HG02588 (cell line): ENCODE measurements around the gene LATS2.

Experiments
- ATAC-seq: cut with Tn5 transposase; IDR thresholded peaks from one replicate; pipeline ENCODE4 v1.9.1; 2021; ENCODE audit warnings: mild to moderate bottlenecking, moderate library complexity; ENCODE audit not compliant: unreplicated experiment

Gene LATS2

DNA sequence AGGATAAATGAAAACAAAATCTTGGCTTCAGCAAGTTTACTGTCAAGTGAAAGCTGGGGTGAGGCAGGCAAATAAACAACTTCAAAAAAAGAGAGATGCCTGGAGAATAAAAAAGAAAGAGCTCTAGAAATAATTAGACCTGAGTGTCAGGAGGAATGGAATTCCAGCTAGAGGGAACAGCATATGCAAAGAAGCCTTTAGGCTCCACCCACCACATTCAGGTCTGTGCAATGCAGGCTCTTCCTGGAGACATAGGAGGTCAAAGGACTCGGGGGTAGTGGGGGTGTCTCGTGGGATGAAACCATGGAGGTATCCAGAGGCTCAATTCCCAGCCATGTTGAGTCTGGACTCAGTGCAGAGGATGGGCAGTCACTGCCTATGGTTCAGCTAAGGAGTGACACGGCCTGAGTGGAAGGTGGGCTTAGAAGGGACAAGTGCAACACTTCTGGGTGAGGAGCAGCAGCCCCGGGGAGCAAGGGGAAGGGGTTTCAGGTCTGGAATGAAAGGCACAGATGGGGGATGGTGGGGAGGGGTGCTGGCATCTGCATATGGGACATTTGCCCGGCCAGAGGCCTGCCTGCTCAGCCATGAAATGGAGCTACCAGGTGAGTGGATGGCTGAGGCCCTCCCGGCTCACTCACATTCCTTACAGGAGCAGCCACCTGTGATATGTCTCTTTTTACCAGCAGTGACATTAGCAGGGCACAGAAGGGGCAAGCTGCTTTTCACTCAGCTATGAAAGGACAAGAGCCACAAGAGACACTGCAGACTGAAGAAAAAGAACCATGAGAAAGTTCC is 12.3 kb downstream of the LATS2 start:
- no peak for ATAC-seq

DNA sequence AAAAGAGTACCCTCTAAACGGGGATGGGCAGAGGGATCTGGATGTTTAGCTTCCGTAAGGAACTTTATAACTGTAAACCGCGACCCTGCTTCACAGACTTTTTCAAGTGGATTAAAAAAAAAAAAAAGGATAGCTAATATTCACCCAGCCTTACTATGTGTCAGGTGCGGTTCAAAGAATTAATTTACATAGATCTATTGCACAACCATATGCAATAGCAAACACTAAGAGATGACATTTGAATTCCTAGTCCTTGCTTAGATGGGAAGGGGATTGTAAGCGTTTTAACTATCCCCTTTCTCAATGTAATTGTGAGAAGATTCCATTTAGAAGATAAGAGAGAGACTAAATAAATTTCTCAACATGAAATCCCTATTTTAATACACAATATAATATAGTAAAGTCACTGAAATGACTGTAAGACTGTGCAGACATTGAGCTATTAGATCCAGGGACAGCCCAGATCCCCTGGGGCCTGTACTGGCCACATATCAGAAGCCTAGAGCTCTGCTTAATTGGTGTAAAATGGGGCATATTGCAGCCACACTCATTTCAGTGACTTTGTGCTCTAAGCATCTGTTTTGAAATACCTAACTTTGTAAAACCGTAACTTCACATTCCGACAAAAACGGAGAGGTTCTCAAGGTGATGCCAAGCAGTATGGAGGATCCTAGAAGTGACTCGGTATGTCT is 13.6 kb downstream of the LATS2 start:
- ATAC-seq, result no peak

- no peak for ATAC-seq
Observed at GRCh38 chr13:21047087-21047486, 14.3 kb downstream of the LATS2 start.

GRCh38 chr13:21046203-21046602 is 15.2 kb downstream of the LATS2 start:
- no peak for ATAC-seq

DNA sequence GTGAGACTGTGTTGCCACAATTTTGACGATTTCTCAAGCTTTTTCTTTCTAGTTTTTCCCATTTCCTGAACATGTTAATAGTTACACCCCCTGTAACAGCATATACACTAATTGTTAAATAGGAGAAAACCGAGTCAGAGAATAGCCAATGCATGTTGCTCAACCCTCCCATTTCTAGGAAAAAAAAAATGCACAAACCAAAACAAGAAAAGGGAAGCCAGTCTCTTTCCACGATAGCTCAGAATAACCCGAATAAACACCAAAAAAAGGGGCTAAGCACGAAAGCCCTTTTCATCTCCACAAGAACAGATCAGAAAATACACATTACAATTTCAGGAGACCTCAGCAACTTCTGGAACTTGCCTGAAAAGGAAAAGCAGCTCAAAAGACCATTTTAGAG is 16.3 kb downstream of the LATS2 start:
- ATAC-seq, result no peak

DNA sequence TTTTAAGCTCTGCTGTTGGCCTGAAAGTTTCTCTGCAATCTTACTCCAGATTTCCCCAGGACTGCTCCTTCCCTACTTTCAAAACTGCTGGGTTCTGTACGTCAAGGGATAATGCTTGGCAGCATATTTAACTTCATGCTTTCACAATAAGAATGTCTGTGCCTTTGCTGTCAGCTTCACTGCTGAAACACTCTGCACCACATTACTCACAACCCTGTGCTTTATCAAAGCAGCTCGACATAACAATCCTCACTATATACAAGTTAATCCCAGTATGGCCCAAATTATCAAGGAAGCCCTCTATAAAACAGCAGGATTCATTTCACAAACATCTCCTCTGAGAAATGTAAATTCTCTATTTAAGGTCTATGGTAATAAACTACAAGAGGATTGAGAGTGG is 17.5 kb downstream of the LATS2 start:
- no peak for ATAC-seq

DNA sequence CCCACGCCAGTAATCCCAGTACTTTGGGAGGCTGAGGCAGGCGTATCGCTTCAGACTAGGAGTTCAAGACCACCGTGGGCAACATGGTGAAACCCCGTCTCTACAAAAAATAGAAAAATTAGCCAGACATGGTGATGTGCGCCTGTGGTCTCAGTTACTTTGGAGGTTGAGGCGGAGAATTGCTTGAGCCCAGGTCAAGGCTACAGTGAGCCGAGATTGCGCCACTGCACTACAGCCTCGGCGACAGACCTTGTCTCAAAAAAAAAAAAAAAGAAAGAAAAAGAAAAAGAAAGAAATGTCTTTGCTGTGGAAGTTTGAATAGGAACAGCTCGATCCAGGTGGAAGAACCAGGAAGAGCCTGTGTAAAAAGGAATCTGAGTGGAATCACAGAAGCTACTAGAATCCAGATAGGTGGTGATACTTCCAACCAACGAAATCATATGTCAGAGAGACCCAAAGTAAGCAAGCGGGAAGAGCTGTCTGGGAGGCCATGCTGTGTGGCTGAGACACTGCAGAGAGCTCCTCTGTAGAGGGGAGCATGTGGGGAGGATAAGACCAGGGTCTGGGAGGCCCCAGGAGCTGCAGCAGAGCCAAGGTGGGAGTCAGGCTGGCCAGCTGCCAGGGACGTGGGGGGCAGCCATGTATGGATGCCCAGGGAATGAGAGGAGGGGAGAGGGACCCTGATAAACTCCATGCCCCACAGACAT is 21.1 kb downstream of the LATS2 start:
- ATAC-seq, result no peak

- no peak for ATAC-seq
Observed at GRCh38 chr13:21039097-21039800, 22.1 kb downstream of the LATS2 start.

DNA sequence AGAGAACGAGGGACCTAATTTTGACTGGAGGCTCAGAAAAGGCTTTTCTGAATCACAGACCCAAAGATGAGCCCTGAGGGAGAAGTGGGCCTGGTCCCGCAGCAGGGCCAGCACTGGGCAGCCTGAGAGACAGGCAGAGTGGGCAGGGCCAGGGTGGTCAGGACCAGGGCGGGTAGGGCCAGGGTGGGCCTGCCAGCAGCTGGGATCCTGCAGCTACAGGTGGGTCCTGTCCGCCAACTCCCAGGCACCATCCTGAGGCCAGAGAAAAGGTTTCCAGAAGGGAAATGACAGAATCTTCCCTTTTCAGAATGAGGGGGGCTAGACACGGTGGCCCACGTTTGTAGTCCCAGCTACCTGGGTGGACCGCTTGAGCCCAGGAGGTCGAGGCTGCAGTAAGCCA is 23.7 kb downstream of the LATS2 start:
- no peak for ATAC-seq

DNA sequence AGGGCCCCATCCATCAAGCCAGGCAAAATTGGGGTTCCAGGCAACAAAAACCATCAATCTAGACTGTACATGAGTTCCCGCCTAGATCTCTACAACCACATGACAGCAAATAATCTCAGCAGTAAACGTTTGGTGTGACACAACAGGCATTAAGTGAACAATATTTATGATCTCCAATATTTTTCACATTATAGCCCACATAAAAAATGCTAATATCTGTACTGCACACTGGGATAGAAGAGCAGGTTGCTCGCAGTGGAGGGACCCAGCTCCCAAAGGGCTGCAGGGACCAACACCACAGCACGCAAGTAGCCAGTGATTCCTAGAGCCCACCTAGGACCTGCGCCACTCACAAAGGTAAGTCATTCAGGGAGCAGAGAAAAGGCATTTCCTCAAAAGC is 25.9 kb downstream of the LATS2 start:
- no peak for ATAC-seq

- ATAC-seq, result no peak
Observed at GRCh38 chr13:21034603-21035191, 26.7 kb downstream of the LATS2 start.

GRCh38 chr13:21033856-21034602 is 27.4 kb downstream of the LATS2 start:
- no peak for ATAC-seq

- no peak for ATAC-seq
Observed at GRCh38 chr13:21033212-21033840, 28.1 kb downstream of the LATS2 start.

DNA sequence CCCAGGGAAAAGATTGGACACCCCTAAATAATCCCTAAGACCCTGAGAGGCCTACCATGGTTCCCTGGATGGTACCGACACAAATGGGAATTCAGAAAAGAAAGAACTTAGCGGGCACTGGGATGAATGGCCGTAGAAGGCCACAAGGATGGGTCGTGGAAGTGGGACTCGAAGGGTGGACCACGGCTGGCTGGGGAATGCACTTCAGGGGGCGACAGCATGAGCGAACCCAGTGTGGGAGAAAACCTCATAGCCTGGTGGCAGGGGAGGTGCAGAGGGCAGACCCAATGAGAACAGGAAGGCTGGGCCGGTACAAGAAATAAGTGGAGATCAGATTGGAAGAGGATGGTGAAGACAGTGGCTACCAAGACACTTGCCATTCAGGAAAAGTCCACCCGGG is 28.7 kb downstream of the LATS2 start:
- ATAC-seq, result no peak

- ATAC-seq, result no peak
Observed at GRCh38 chr13:21031594-21032275, 29.7 kb downstream of the LATS2 start.

DNA sequence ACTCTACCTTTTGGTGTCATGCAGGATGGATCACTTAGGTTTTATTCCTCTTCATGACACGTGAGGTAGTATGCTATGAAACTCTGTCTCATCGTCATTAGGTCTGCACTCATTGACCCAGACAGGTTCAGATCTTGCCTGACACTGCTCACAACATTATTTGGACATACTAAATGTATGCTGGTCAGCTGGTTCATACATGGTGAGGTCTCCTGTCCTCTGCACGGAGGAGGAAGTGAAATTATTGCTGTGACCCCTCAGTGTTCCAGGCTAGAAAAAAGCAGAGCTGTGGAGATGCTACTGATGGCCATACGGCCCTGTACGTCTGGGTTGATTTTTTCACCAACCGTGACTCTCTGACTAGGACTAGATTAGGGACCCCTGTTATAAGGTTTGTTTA is 35.8 kb downstream of the LATS2 start:
- no peak for ATAC-seq

DNA sequence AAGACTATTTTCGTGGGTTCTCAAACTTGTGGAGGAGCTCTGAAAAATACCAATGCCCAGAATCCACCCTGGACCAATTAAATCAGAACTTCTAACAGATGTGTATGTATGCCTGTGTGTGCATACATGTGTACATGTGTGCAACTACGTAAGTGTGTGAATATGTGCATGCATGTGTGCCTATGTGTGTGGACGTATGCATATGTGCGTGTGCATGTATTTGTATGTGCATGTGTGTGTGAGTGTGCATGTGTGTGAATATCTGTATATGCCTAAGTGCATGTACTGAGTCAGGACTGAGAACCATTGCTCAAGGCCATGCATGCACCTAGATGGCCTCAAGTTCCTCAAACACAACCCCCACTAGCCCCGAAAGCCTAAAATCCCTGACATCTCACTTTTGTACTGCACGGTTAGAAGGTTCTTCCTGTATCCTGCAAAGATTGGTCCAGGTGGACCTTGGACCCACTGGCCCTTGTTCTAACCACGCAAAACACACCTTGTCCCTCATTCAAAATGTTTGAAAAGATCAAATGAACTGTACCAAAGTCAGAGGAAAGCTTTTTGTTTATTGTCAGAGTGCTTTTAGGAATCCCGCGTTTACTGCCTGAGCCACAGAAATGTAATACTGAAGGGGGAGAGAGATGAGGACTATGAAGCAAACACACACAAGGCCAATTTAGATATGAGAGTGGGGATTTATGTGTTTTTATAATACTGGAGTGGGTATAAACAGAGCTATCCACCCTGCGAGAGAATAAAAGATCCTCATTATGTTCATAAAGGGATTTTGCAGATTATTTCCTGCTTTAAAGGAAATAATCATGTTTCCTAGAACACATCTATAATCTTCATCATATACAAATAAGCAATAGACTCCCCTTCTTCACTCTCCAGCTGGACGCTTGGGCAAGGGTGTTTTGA is 39.1 kb downstream of the LATS2 start:
- ATAC-seq, result no peak

GRCh38 chr13:21020581-21020980 is 40.8 kb downstream of the LATS2 start:
- ATAC-seq, result no peak
